Sigmoid colon (tissue), 4 donors: ENCODE data around the gene APOC1.

Source experiments
- EP300 ChIP-seq, 4 donors: sonication (generic); formaldehyde crosslinking; IDR thresholded peaks; one replicate each; pipeline ENCODE4 v1.6.1; 2017; ENCODE audit warnings: antibody characterized with exemption in 4 of 4
- POLR2AphosphoS5 ChIP-seq, 4 donors: sonication (generic); formaldehyde crosslinking; IDR thresholded peaks; one replicate each; pipeline ENCODE4 v1.6.1; 2017; ENCODE audit warnings: antibody characterized with exemption in 4 of 4
- TF ChIP-seq, protein P1 (sequence below), 4 experiments: fragments of 450-650 bp in 3 of 4; fragments of 200-600 bp in 1 of 4; IDR thresholded peaks; one replicate each; pipeline ENCODE4 v1.5.1; 2016 to 2019; ENCODE audit warnings: antibody characterized with exemption in 4 of 4, mild to moderate bottlenecking in 3 of 4, moderate library complexity in 2 of 4

DNA sequence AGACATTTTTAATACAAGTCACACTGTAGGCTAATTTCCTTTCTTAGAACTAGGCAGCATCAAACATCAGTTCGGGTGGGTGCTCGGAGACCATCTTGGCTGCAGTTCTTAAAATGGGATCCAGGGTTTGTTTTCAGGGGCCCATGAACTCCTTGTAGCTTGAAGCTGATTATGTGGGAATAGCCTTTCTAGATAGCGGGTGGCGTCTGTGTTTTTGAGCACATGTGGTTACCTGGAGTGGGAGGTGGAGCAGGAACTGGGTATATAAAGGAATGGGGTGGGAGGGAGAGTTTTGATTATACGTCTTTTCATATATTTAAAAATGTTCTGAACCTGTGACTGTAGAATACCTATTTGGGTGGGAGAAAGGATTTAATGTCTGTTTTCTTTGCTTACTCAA is 53.7 kb downstream of the APOC1 start:
- TF ChIP-seq, protein P1, sequence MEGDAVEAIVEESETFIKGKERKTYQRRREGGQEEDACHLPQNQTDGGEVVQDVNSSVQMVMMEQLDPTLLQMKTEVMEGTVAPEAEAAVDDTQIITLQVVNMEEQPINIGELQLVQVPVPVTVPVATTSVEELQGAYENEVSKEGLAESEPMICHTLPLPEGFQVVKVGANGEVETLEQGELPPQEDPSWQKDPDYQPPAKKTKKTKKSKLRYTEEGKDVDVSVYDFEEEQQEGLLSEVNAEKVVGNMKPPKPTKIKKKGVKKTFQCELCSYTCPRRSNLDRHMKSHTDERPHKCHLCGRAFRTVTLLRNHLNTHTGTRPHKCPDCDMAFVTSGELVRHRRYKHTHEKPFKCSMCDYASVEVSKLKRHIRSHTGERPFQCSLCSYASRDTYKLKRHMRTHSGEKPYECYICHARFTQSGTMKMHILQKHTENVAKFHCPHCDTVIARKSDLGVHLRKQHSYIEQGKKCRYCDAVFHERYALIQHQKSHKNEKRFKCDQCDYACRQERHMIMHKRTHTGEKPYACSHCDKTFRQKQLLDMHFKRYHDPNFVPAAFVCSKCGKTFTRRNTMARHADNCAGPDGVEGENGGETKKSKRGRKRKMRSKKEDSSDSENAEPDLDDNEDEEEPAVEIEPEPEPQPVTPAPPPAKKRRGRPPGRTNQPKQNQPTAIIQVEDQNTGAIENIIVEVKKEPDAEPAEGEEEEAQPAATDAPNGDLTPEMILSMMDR (IDR thresholded peaks at IDR 0.05), result no peak
- TF ChIP-seq EP300 (IDR thresholded peaks at IDR 0.05) (no peak), POLR2AphosphoS5 (IDR thresholded peaks at IDR 0.05) (no peak)
